Activated T-cell treated with anti-CD3 and anti-CD28 coated beads, Interleukin-2, amount 50 U/mL, for 72 hours (primary cell): ENCODE results near the gene TAC1. TPM values are rescaled to one million over a fixed set of nuclear protein-coding genes. Genes with fewer than 3 reads are reported as not detected.

ENCODE experiments used
- ATAC-seq, 2 donors: fragments of 150-1000 bp; cut with Tn5 transposase; replicated peaks in 1 of 2; 2 replicates each; pipeline ENCODE4 v1.10.0; 2021; ENCODE audit warnings: moderate library complexity in 2 of 2, mild to moderate bottlenecking in 1 of 2
- DNase-seq, 2 donors: peaks; one replicate each; pipeline ENCODE4 v3.0.0; 2021 to 2022; ENCODE audit warnings: mixed read lengths in 1 of 2
- H3K27ac Mint-ChIP-seq: one replicate; pipeline ENCODE4 v1.8.0; 2022; ENCODE audit warnings: mild to moderate bottlenecking, moderate library complexity, mixed read lengths
- H3K27me3 Mint-ChIP-seq: one replicate; pipeline ENCODE4 v1.8.0; 2022; ENCODE audit warnings: low read depth, mixed read lengths
- H3K36me3 Mint-ChIP-seq, 2 donors: one replicate each; pipeline ENCODE4 v1.8.0; 2022; ENCODE audit warnings: mixed read lengths in 2 of 2, mild to moderate bottlenecking in 1 of 2; ENCODE audit not compliant: insufficient read depth in 2 of 2
- H3K4me1 Mint-ChIP-seq: one replicate; pipeline ENCODE4 v1.8.0; 2022; ENCODE audit warnings: low read depth, mixed read lengths
- H3K4me3 Mint-ChIP-seq, 2 donors: one replicate each; pipeline ENCODE4 v1.8.0; 2022; ENCODE audit warnings: mild to moderate bottlenecking in 2 of 2, mixed read lengths in 2 of 2, moderate library complexity in 2 of 2
- H3K9me3 Mint-ChIP-seq, 2 donors: one replicate each; pipeline ENCODE4 v1.8.0; 2022; ENCODE audit warnings: mixed read lengths in 2 of 2
- total RNA-seq, 2 donors: library from RNA; stranded (reverse); gene quantifications; one replicate each; pipeline ENCODE4 v1.2.3, GENCODE V29; 2022

TAC1 gene, protein sequence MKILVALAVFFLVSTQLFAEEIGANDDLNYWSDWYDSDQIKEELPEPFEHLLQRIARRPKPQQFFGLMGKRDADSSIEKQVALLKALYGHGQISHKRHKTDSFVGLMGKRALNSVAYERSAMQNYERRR
- 1 to 10 TPM; 3.0 to 3.2 TPM for total RNA-seq

DNA sequence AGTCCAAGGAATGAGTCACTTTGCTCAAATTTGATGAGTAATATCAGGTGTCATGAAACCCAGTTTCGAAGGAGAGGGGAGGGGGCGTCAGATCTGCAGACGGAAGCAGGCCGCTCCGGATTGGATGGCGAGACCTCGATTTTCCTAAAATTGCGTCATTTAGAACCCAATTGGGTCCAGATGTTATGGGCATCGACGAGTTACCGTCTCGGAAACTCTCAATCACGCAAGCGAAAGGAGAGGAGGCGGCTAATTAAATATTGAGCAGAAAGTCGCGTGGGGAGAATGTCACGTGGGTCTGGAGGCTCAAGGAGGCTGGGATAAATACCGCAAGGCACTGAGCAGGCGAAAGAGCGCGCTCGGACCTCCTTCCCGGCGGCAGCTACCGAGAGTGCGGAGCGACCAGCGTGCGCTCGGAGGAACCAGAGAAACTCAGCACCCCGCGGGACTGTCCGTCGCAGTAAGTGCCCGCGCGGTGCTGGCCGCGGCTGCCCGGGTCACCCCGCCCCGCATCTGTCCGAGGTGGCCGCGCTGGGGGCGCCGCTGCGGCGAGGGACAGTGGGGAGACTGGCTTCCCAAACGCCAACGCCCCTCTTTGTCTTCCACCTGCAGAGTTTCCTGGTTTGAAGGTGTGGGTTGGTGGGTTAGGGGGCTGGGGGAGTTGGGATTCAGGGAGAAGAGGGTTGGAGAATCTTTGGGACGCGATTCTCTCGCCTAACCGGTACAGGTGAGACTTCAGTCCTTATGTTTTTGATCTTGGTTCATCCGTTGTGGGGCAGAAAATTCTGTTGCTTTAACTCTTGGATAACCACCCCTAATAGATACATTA lies at the start of gene TAC1:
Gene TAC1, plus strand, starts transcription at position 351 of the 829 bp plus-strand sequence. CDS start 527 bp downstream, outside the sequence.
- Mint-ChIP-seq H3K36me3 (peaks cover 0 to 4% of the 10 kb centered on the region in 2 donors), H3K9me3 (peaks cover 0 to 2% of the 10 kb centered on the region in 2 donors), H3K27ac (no peak within 1 kb of the TSS), H3K4me1 (peaks cover 23% of the 10 kb centered on the region), H3K27me3 (peaks cover 64% of the 10 kb centered on the region), H3K4me3 (peak within 1 kb of the TSS; percentile 70 to 77)
- DNase-seq (no peak), ATAC-seq (no peak)

DNA sequence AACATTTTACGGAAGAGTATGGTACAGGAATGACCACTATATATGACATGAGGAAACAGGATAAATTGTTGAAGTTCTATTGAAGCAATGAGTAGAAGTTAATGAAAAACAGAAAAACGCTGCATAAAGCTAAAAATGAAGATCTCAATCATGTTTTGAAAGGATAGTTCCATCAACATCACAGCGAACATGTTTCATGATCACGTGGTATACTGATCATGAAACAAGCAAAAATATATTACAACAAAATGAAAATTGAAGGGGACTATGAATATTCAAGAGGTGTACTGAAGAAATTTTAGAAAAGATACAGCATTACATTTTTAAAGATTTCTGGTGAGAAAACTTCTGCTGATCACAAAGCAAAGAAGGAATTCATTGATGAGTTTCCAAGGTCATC lies 45.9 kb upstream of the TAC1 start:
- peaks cover 11% of the 10 kb centered on the region for H3K27me3 Mint-ChIP-seq
- DNase-seq (no peak), ATAC-seq (no peak)
- H3K4me1 Mint-ChIP-seq: no peaks in the 10 kb centered on the region
- no peak overlapping the region for H3K27ac Mint-ChIP-seq
- no peaks in the 10 kb centered on the region for H3K36me3 Mint-ChIP-seq
- H3K4me3 Mint-ChIP-seq: no peak overlapping the region
- no peaks in the 10 kb centered on the region for H3K9me3 Mint-ChIP-seq

DNA sequence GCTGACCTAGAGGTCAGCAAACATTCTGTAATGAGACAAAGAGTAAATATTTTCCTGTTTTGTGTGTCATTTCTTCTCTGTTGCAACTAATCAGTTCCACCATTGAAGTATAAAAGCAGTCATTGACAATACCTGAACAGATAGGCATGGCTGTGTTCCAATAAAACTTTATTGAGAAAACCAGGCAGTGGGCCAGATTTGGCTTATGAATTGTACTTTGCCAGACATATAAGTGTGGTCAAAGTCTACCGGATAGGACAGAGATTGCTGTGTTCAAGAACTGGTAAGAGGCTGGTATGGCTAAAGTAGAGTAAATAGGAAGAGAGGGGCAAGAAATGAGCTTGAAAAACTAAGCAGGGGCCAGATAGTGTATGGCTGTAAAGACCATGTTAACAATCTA lies 38.3 kb upstream of the TAC1 start:
- Mint-ChIP-seq H3K4me1 (no peaks in the 10 kb centered on the region), H3K9me3 (no peaks in the 10 kb centered on the region), H3K27ac (no peak overlapping the region), H3K4me3 (no peak overlapping the region), H3K27me3 (no peaks in the 10 kb centered on the region), H3K36me3 (no peaks in the 10 kb centered on the region)
- DNase-seq (no peak), ATAC-seq (no peak)

DNA sequence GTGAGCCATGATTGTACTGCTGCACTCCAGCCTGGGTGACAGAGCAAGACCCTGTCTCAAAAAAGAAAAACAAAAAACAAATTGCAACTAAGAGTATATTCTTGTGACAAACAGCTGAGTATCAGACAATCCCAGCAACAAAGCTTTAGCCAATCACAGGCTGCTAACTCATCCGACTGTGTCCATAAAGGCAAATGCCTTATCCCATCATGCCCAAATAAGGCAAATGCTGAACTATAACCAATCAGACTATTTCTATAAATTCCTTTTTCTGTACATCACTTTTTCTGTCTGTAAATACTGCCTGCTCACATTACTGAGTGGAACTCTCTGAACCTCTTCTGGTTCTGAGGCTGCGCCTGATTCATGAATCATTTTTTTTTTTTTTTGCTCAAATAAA lies 37.5 kb upstream of the TAC1 start:
- DNase-seq: no peak
- no peak for ATAC-seq
- Mint-ChIP-seq H3K4me1 (no peaks in the 10 kb centered on the region), H3K27ac (no peak overlapping the region), H3K4me3 (no peak overlapping the region), H3K27me3 (no peaks in the 10 kb centered on the region), H3K36me3 (no peaks in the 10 kb centered on the region), H3K9me3 (no peaks in the 10 kb centered on the region)

DNA sequence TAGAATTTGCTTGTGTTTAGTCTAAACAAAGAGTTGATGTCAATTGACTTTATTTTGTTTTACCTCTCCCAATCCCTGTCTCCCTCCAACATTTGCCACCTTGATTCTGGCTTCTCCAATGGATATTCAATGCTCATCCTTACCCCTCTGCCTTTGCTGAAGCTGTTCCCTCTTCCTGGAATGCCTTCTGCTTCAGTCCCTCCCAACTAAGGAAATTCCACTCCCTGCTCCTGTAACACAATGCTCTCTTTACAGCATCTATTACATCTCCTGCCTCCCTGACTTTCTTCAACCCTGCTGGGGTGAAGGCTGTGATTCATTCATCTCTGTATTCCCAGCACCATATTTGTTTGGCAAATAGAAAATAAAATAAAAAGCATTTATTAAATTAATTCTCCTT lies 34.5 kb upstream of the TAC1 start:
- H3K4me1 Mint-ChIP-seq: no peaks in the 10 kb centered on the region
- DNase-seq: no peak
- peaks cover 2 to 4% of the 10 kb centered on the region in 2 donors for H3K9me3 Mint-ChIP-seq
- H3K27ac Mint-ChIP-seq: no peak overlapping the region
- no peaks in the 10 kb centered on the region for H3K36me3 Mint-ChIP-seq
- H3K27me3 Mint-ChIP-seq: no peaks in the 10 kb centered on the region
- H3K4me3 Mint-ChIP-seq: no peak overlapping the region
- ATAC-seq: no peak

DNA sequence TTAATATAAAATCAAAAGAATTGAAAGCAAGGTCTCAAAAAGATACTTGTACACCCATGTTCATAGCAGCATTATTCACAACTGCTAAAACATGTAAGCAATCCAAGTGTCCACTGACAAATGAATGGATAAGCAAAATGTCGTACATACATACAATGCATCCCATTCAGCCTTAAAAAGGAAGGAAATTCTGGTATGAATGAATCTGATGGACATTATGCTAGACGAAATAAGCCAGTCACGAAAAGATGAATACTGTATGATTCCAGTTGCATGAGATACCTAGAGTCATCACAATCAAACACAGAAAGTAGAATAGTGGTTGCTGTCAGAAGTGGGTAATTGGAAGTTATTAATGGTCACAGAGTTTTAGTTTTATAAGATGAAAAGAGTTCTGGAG lies 9.5 kb upstream of the TAC1 start:
- no peak for DNase-seq
- ATAC-seq: no peak
- H3K27me3 Mint-ChIP-seq: peaks cover 7% of the 10 kb centered on the region
- H3K9me3 Mint-ChIP-seq: peaks cover 0 to 3% of the 10 kb centered on the region in 2 donors
- no peak overlapping the region for H3K27ac Mint-ChIP-seq
- H3K4me1 Mint-ChIP-seq: no peaks in the 10 kb centered on the region
- H3K36me3 Mint-ChIP-seq: no peaks in the 10 kb centered on the region
- H3K4me3 Mint-ChIP-seq: no peak overlapping the region

DNA sequence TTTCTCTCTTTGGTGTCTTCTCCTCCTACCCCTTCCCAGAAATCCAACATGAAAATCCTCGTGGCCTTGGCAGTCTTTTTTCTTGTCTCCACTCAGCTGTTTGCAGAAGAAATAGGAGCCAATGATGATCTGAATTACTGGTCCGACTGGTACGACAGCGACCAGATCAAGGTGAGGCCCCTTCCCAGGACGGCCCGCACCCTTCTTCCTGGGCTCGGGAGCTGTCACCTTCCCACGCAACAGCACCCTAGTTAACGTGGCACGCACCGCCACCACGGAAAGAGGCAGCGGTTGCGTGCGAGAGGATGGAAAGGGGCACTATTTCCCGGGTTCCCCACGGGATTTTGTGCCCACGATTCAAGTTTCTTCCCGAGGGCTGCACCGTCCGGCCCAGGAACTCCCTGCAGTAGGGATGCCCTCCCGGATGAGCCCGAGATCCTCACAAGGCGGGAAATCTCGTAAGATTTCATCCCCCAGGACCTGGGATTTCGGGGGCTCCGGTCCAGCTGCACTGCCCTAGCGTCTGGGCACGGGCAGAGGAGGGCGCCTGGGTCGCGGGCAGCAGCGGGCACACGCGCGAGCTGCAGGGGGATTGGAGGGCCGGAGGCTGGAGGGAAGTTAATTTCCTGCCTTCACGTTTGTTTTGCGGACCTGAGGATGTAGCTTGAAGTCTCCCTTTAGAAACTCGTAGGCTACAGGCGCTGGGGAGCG lies 834 bp downstream of the TAC1 start:
- H3K4me3 Mint-ChIP-seq: peak overlapping the region; percentile 70 to 77
- peak; percentile 9 to 11 for ATAC-seq
- no peak for DNase-seq

DNA sequence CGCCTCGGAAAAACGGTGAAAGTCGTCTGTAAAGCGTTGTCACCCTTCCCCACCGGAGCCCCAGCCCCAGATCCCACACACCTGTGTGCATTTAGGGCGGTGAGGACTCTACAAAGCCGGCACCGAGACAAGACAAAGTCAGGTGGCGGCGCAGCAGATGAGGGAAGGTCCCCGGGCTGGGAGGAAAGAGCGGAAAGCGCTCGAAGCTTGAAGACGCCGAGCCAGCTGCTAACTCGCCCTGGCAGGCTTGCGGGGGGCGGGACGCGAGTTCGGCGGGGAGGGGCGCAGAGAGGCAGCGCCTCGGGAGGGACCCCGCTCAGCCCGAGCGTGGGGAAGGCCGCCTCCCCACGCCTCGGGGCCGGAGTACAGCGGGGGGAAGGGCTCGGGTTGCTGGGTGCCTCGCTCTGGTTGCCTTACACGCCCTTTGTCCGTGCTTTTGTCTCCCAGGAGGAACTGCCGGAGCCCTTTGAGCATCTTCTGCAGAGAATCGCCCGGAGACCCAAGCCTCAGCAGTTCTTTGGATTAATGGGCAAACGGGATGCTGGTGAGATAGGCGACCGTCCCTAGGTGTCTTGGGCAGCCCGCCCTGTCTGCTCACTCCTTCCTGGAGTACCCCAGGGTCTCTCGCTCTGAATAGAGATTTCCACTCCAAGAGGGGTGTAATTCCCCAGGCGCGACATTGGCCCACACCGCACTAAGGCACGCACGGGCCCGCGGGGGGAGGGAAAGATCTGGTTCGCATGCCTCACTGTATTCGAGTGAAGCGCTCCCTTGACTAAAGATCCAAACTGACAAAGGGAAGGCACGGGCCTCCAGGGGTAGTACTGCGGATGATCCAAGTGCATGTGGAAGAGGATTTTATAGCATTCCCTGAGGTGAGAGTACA lies 1.6 kb downstream of the TAC1 start:
- H3K4me1 Mint-ChIP-seq: peaks cover 23% of the 10 kb centered on the region
- ATAC-seq (peak; percentile 32 to 38), DNase-seq (peak in 1 of 2 donors; percentile 8)
- peaks cover 71% of the 10 kb centered on the region for H3K27me3 Mint-ChIP-seq
- H3K36me3 Mint-ChIP-seq: peaks cover 0 to 4% of the 10 kb centered on the region in 2 donors
- H3K27ac Mint-ChIP-seq: no peak overlapping the region
- peak overlapping the region; percentile 70 to 77 for H3K4me3 Mint-ChIP-seq
- peaks cover 0 to 2% of the 10 kb centered on the region in 2 donors for H3K9me3 Mint-ChIP-seq

More for the DNA sequence above, 834 bp downstream of the TAC1 start:
- peaks cover 23% of the 10 kb centered on the region for H3K4me1 Mint-ChIP-seq
- peaks cover 66% of the 10 kb centered on the region for H3K27me3 Mint-ChIP-seq
- H3K9me3 Mint-ChIP-seq: peaks cover 0 to 2% of the 10 kb centered on the region in 2 donors
- peaks cover 0 to 4% of the 10 kb centered on the region in 2 donors for H3K36me3 Mint-ChIP-seq
- no peak overlapping the region for H3K27ac Mint-ChIP-seq

DNA sequence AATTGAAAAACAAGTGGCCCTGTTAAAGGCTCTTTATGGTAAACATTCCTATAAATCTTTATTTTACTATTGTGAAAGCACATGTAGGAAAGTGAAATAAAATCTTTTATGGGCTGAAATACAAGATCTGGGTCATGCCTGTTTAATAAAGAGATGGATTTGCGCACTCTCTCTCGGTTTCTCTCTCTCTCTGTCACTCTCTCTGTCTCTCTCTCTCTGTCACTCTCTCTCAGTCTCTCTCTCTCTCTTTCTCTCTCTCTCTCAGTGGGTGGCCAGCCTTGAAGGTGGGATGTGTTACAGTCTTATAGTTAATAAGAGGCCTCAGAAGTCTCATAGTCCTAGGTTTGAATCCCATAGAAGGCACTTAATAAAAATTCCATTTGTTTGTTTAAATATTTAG lies 2.4 kb downstream of the TAC1 start:
- ATAC-seq (no peak), DNase-seq (no peak)
- Mint-ChIP-seq H3K4me3 (peak overlapping the region; percentile 5 to 8), H3K27me3 (peaks cover 74% of the 10 kb centered on the region), H3K4me1 (peaks cover 23% of the 10 kb centered on the region), H3K27ac (no peak overlapping the region), H3K9me3 (peaks cover 0 to 2% of the 10 kb centered on the region in 2 donors), H3K36me3 (peaks cover 0 to 4% of the 10 kb centered on the region in 2 donors)

DNA sequence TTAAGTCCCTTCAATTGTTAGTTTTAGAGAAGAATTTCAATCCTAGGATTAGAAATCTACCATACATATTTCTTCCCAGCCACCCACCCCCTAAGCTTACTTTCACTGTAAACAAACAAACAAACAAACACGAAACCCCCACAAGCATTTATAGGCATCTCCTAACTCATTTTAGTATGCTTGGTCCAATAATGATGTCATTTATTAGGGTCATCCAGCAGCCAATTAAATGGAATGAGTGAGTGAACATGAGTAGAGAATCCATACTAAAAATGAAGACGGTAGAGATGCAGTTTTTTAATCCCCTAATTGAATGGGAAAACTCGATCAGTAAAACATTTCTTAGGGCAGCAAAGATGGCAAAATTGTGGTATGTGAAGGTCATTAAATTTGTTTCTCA lies 3.2 kb downstream of the TAC1 start:
- Mint-ChIP-seq H3K9me3 (peaks cover 0 to 2% of the 10 kb centered on the region in 2 donors), H3K27ac (no peak overlapping the region), H3K27me3 (peaks cover 66% of the 10 kb centered on the region), H3K36me3 (peaks cover 0 to 4% of the 10 kb centered on the region in 2 donors), H3K4me3 (no peak overlapping the region), H3K4me1 (peaks cover 23% of the 10 kb centered on the region)
- ATAC-seq: no peak
- no peak for DNase-seq

DNA sequence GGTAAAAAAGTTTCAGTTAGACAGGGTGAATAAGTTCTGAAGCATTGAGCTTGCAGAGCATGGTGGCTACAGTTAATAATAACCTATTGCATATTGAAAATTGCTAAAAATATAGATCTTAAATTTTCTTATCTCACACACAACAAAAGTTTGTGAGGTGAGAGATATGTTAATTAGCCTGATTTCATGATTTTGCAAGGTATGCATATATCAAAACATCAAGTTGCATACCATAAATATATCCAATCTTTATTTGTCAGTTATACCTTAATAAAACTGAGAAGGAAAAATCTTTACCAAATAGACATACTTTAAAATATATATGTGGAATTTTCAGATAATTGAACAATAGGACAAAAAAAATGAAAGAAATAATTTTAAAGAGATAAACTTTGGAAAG lies 16.6 kb downstream of the TAC1 start:
- H3K27me3 Mint-ChIP-seq: no peaks in the 10 kb centered on the region
- no peaks in the 10 kb centered on the region for H3K36me3 Mint-ChIP-seq
- ATAC-seq (no peak), DNase-seq (no peak)
- H3K9me3 Mint-ChIP-seq: no peaks in the 10 kb centered on the region
- no peak overlapping the region for H3K4me3 Mint-ChIP-seq
- H3K27ac Mint-ChIP-seq: no peak overlapping the region
- H3K4me1 Mint-ChIP-seq: no peaks in the 10 kb centered on the region

DNA sequence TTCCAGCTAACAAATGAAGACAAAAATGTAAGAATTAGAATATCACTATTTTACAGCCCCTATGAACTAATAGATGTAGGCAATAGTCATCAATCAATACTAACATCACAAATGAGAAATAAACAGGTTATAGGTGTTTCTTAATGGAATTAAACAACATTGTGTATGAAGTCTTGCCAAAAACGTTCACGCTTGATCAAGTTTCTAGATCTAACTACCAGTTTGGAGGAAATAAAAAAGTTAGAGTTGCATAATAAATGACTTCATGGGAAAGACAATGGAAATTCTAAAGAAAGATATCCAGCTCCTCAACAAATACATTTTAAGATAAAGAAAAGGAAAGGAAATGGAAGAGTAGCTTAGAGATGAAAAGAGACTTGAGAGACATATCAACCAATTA lies 19.7 kb downstream of the TAC1 start:
- H3K4me3 Mint-ChIP-seq: no peak overlapping the region
- H3K4me1 Mint-ChIP-seq: no peaks in the 10 kb centered on the region
- no peaks in the 10 kb centered on the region for H3K9me3 Mint-ChIP-seq
- no peak overlapping the region for H3K27ac Mint-ChIP-seq
- ATAC-seq (no peak), DNase-seq (no peak)
- no peaks in the 10 kb centered on the region for H3K36me3 Mint-ChIP-seq
- H3K27me3 Mint-ChIP-seq: no peaks in the 10 kb centered on the region
